H4 (cell line): ENCODE measurements around the gene DUSP28. TPM values are rescaled to one million over a fixed set of nuclear protein-coding genes. Genes with fewer than 3 reads are reported as not detected.
A peak's percentile ranks its signal among the peaks of the same experiment; 100 is the strongest.
"Not testable (repeated sequence)": the region's sequence is repeated elsewhere in the genome, so short reads cannot be mapped to it uniquely, and the experiment has no call there.

Source experiments
- DNase-seq: peaks from one replicate; pipeline ENCODE4 v3.0.0-alpha.2; 2015; ENCODE audit warnings: low spot score
- total RNA-seq: library from RNA; depleted of rRNA; stranded (reverse); fragments of >200 nt; shearing (Covaris generic); gene quantifications from 2 replicates; pipeline ENCODE4 v1.2.3, GENCODE V29; 2014

Gene DUSP28
- total RNA-seq, 1 experiment from 2014 or later, result 2.2 TPM

GRCh38 chr2:240527153-240527750 lies 32.9 kb upstream of the DUSP28 start:
- DNase-seq, result no peak

GRCh38 chr2:240528406-240529040 lies 31.6 kb upstream of the DUSP28 start:
- DNase-seq, result no peak

- DNase-seq, result no peak
These were observed 30.7 kb upstream of the DUSP28 start for GRCh38 chr2:240529344-240529999.

GRCh38 chr2:240530181-240530580 lies 30.0 kb upstream of the DUSP28 start:
- no peak for DNase-seq

GRCh38 chr2:240531038-240531437 lies 29.1 kb upstream of the DUSP28 start:
- DNase-seq, result no peak

- DNase-seq, result peak; percentile 4
These were observed 28.0 kb upstream of the DUSP28 start for GRCh38 chr2:240532031-240532775.

- no peak for DNase-seq
These were observed 22.0 kb upstream of the DUSP28 start for GRCh38 chr2:240538031-240538780.

GRCh38 chr2:240539101-240539500 lies 21.1 kb upstream of the DUSP28 start:
- not testable (repeated sequence) for DNase-seq

- DNase-seq, result no peak
These were observed 20.3 kb upstream of the DUSP28 start for GRCh38 chr2:240539906-240540305.

- DNase-seq, result no peak
These were observed 8.9 kb upstream of the DUSP28 start for GRCh38 chr2:240551288-240551687.

GRCh38 chr2:240551811-240552210 lies 8.3 kb upstream of the DUSP28 start:
- DNase-seq, result no peak

- no peak for DNase-seq
These were observed 6.1 kb upstream of the DUSP28 start for GRCh38 chr2:240553956-240554480.

- DNase-seq, result no peak
These were observed 5.2 kb upstream of the DUSP28 start for GRCh38 chr2:240554767-240555493.

GRCh38 chr2:240555541-240556250 lies 4.5 kb upstream of the DUSP28 start:
- DNase-seq, result no peak

GRCh38 chr2:240556553-240557100 lies 3.5 kb upstream of the DUSP28 start:
- DNase-seq, result no peak

- DNase-seq, result no peak
These were observed 2.9 kb upstream of the DUSP28 start for GRCh38 chr2:240557101-240557751.

- DNase-seq, result no peak
These were observed 2.3 kb upstream of the DUSP28 start, which contains the start of gene ANKMY1 for GRCh38 chr2:240557808-240558207. ANKMY1 (minus strand) TSS chr2:240557988; CDS start chr2:240557335, 653 bp downstream.

- no peak for DNase-seq
These were observed 1.9 kb upstream of the DUSP28 start for GRCh38 chr2:240558236-240558761.

GRCh38 chr2:240559286-240559685 lies 871 bp upstream of the DUSP28 start:
- DNase-seq, result no peak
